HepG2 (cell line): ENCODE measurements around the gene AAMP. TPM values are rescaled to one million over a fixed set of nuclear protein-coding genes. Genes with fewer than 3 reads are reported as not detected.
A peak's percentile ranks its signal among the peaks of the same experiment; 100 is the strongest.

Source experiments
- BORCS8-MEF2B ChIP-seq: sonication (generic); formaldehyde crosslinking; IDR thresholded peaks from 2 replicates; pipeline ENCODE4 v1.8.0; 2022; ENCODE audit warnings: mild to moderate bottlenecking, missing genetic modification reagents
- CBX5 ChIP-seq: sonication (generic); formaldehyde crosslinking; IDR thresholded peaks from 2 replicates; pipeline ENCODE4 v1.4.0; 2020; ENCODE audit warnings: missing genetic modification reagents, borderline replicate concordance
- DPF2 ChIP-seq: sonication (generic); formaldehyde crosslinking; IDR thresholded peaks from 2 replicates; pipeline ENCODE4 v1.4.0; 2020; ENCODE audit warnings: mild to moderate bottlenecking, low read depth, missing genetic modification reagents, borderline replicate concordance
- DR1 ChIP-seq: sonication (generic); formaldehyde crosslinking; IDR thresholded peaks from 2 replicates; pipeline ENCODE4 v1.8.0; 2021; ENCODE audit warnings: mild to moderate bottlenecking, missing genetic modification reagents, inconsistent platforms
- EZH2 ChIP-seq: conservative IDR thresholded peaks from 2 replicates; pipeline ENCODE4 v1.6.1; 2012; ENCODE audit warnings: mild to moderate bottlenecking, low read depth, low read length, moderate library complexity
- GABPB1 ChIP-seq: IDR thresholded peaks from 2 replicates; pipeline ENCODE4 v1.6.1; 2016; ENCODE audit warnings: mild to moderate bottlenecking, missing genetic modification reagents, moderate library complexity, missing compliant biosample characterization
- GPBP1L1 ChIP-seq: sonication (generic); formaldehyde crosslinking; IDR thresholded peaks from 2 replicates; pipeline ENCODE4 v1.5.0; 2020; ENCODE audit warnings: mild to moderate bottlenecking, missing genetic modification reagents
- JDP2 ChIP-seq: sonication (generic); formaldehyde crosslinking; IDR thresholded peaks from 2 replicates; pipeline ENCODE4 v1.8.1; 2022; ENCODE audit warnings: missing genetic modification reagents, borderline replicate concordance
- KLF6 ChIP-seq: IDR thresholded peaks from 2 replicates; pipeline ENCODE4 v1.8.0; 2016; ENCODE audit warnings: missing biosample characterization, missing genetic modification reagents
- LBX2 ChIP-seq: sonication (generic); formaldehyde crosslinking; IDR thresholded peaks from 2 replicates; pipeline ENCODE4 v1.5.0; 2020; ENCODE audit warnings: missing genetic modification reagents, mild to moderate bottlenecking, borderline replicate concordance
- MATR3 ChIP-seq: sonication (generic); formaldehyde crosslinking; IDR thresholded peaks from 2 replicates; pipeline ENCODE4 v1.4.0; 2020; ENCODE audit warnings: missing genetic modification reagents
- MYPOP ChIP-seq: sonication (generic); formaldehyde crosslinking; IDR thresholded peaks from 2 replicates; pipeline ENCODE4 v1.8.1; 2023; ENCODE audit warnings: mild to moderate bottlenecking, moderate library complexity, missing genetic modification reagents
- NONO ChIP-seq, 2 experiments: fragments of 450-650 bp in 1 of 2; sonication (generic) in 1 of 2; formaldehyde crosslinking in 1 of 2; IDR thresholded peaks in 1 of 2; conservative IDR thresholded peaks in 1 of 2; 2 replicates each; pipeline versions ENCODE4 v1.6.1 to v1.8.0; 2017 to 2022; ENCODE audit warnings: mild to moderate bottlenecking in 1 of 2, missing genetic modification reagents in 1 of 2, moderate library complexity in 1 of 2
- POLR2A ChIP-seq, 2 experiments: IDR thresholded peaks; 2 replicates each; pipeline ENCODE4 v1.6.1; 2011; ENCODE audit warnings: low read depth in 2 of 2, low read length in 2 of 2, mild to moderate bottlenecking in 1 of 2, moderate library complexity in 1 of 2; ENCODE audit not compliant: insufficient read depth in 1 of 2
- RARG ChIP-seq: sonication (generic); formaldehyde crosslinking; IDR thresholded peaks from 2 replicates; pipeline ENCODE4 v1.4.0; 2020; ENCODE audit warnings: low read depth, mild to moderate bottlenecking, missing genetic modification reagents
- RFX3 ChIP-seq: IDR thresholded peaks from 2 replicates; pipeline ENCODE4 v1.6.1; 2016; ENCODE audit warnings: missing biosample characterization, missing genetic modification reagents
- RORA ChIP-seq: sonication (generic); formaldehyde crosslinking; IDR thresholded peaks from 2 replicates; pipeline ENCODE4 v1.5.0; 2020; ENCODE audit warnings: mild to moderate bottlenecking, missing genetic modification reagents, moderate library complexity
- SALL1 ChIP-seq: sonication (generic); formaldehyde crosslinking; IDR thresholded peaks from 2 replicates; pipeline ENCODE4 v1.8.0; 2022; ENCODE audit warnings: mild to moderate bottlenecking, missing genetic modification reagents
- SRY ChIP-seq: sonication (generic); formaldehyde crosslinking; IDR thresholded peaks from 2 replicates; pipeline ENCODE4 v1.8.0; 2022; ENCODE audit warnings: mild to moderate bottlenecking, missing genetic modification reagents
- TBP ChIP-seq: sonication (generic); formaldehyde crosslinking; IDR thresholded peaks from 2 replicates; pipeline ENCODE4 v1.5.0; 2020; ENCODE audit warnings: missing genetic modification reagents
- ZBTB43 ChIP-seq: sonication (generic); formaldehyde crosslinking; conservative IDR thresholded peaks from 2 replicates; pipeline ENCODE4 v1.4.0; 2020; ENCODE audit warnings: missing genetic modification reagents
- ZFP1 ChIP-seq: IDR thresholded peaks from 2 replicates; pipeline ENCODE4 v1.6.1; 2016
- ZKSCAN8 ChIP-seq: IDR thresholded peaks from 2 replicates; pipeline ENCODE4 v1.6.1; 2016; ENCODE audit warnings: borderline replicate concordance, missing genetic modification reagents, missing compliant biosample characterization
- ZNF451 ChIP-seq: sonication (generic); formaldehyde crosslinking; IDR thresholded peaks from 2 replicates; pipeline ENCODE4 v1.5.0; 2020; ENCODE audit warnings: mild to moderate bottlenecking, missing genetic modification reagents
- ZNF547 ChIP-seq: sonication (generic); formaldehyde crosslinking; IDR thresholded peaks from 2 replicates; pipeline ENCODE4 v1.5.1; 2020; ENCODE audit warnings: mild to moderate bottlenecking, missing genetic modification reagents
- ZNF704 ChIP-seq: sonication (generic); formaldehyde crosslinking; IDR thresholded peaks from 2 replicates; pipeline ENCODE4 v1.8.1; 2023; ENCODE audit warnings: mild to moderate bottlenecking, inconsistent platforms, moderate library complexity, missing genetic modification reagents, borderline replicate concordance
- polyA plus RNA-seq, 8 experiments: library from polyadenylated mRNA; depleted of rRNA in 3 of 8; stranded (reverse) in 7 of 8; unstranded in 1 of 8; fragments of >200 nt; fragmentation: Illumina TruSeq in 4 of 8; extraction: Trizol in 4 of 8; gene quantifications; 2 replicates each; pipeline versions ENCODE4 v1.2.1 to v1.2.3, GENCODE V29; 2011 to 2016; ENCODE audit warnings: low read depth in 4 of 8, missing spikeins in 1 of 8, mixed read lengths in 1 of 8; ENCODE audit not compliant: insufficient read depth in 1 of 8
- total RNA-seq, 5 experiments: library from RNA; depleted of rRNA; stranded (reverse); fragments of >200 nt; fragmentation: Illumina TruSeq; extraction: Trizol; gene quantifications; 2 replicates each; pipeline ENCODE4 v1.2.3, GENCODE V29; 2016; ENCODE audit warnings: low read depth in 1 of 5

AAMP gene
- total and polyA plus RNA-seq, 2 of the 13 experiments (the other 11 are each of a cell fraction or from before 2014, with no cell fraction given) = 110 to 186 TPM

- TF ChIP-seq MYPOP (CRISPR knock-in tag) (peak; percentile 63; the same call in 1 of the 2 replicates), TBP (CRISPR knock-in tag) (peak; percentile 94; the same call in 1 of the 2 replicates), ZNF704 (peak; percentile 97), GABPB1 (peak; percentile 96), SALL1 (CRISPR knock-in tag) (peak; percentile 85), DR1 (no peak; the same call in 1 of the 2 replicates), ZNF547 (CRISPR knock-in tag) (peak; percentile 42; the same call in 1 of the 2 replicates), GPBP1L1 (CRISPR knock-in tag) (no peak), ZKSCAN8 (0 out of 2 replicates have a peak, but pooled peaks have one; percentile 46), NONO (IDR thresholded peaks at IDR 0.05) (no peak), NONO (CRISPR knock-in tag; conservative IDR thresholded peaks at IDR 0.05) (peak; percentile 44), RFX3 (CRISPR knock-in tag) (0 out of 2 replicates have a peak, but pooled peaks have one; percentile 37), CBX5 (CRISPR knock-in tag) (peak; percentile 64; the same call in 1 of the 2 replicates), EZH2 (no peak), RORA (CRISPR knock-in tag) (no peak), RARG (CRISPR knock-in tag) (no peak), JDP2 (CRISPR knock-in tag) (no peak), SRY (CRISPR knock-in tag) (0 out of 2 replicates have a peak, but pooled peaks have one; percentile 20), MATR3 (no peak), DPF2 (no peak), POLR2A (IDR thresholded peaks at IDR 0.05; ENCODE audit: insufficient read depth in 1 of 2, low read depth in 2 of 2, low read length in 2 of 2) (peak; percentile 81 to 90), LBX2 (CRISPR knock-in tag) (no peak), ZBTB43 (CRISPR knock-in tag) (peak; percentile 77), BORCS8-MEF2B (CRISPR knock-in tag) (no peak), ZFP1 (peak; percentile 81; the same call in 1 of the 2 replicates), ZNF451 (CRISPR knock-in tag) (no peak), KLF6 (peak; percentile 88)
Observed at GRCh38 chr2:218216674-218217359, 53.1 kb downstream of the AAMP start, which contains the start of gene ARPC2 (continued).
